A673 (cell line): ENCODE results near the gene SLIT1. TPM values are rescaled to one million over a fixed set of nuclear protein-coding genes. Genes with fewer than 3 reads are reported as not detected.

Experiments used
- BruUV-seq: library from RNA; stranded (reverse); fragments of 400-500 nt; replicated peaks from 2 replicates; lab custom pipeline; 2021; lab: Mats Ljungman, UMichigan
- CTCF ChIA-PET: fragments of 300-600 bp; sonication (Branson Sonifier 250); formaldehyde crosslinking; loops from one replicate; lab custom pipeline; 2022; ENCODE audit warnings: antibody characterized with exemption; lab: Charles Lee
- POLR2A ChIA-PET: fragments of 300-600 bp; sonication (Branson Sonifier 250); formaldehyde crosslinking; loops from one replicate; lab custom pipeline; 2022; ENCODE audit warnings: antibody characterized with exemption; ENCODE audit not compliant: low non-redundant PET; lab: Charles Lee
- DNase-seq: peaks from one replicate; pipeline ENCODE4 v3.0.0-alpha.2; 2015; ENCODE audit warnings: low spot score
- H3K27ac ChIP-seq: fragments of 200-600 bp; sonication (generic); 2 replicates; pipeline ENCODE4 v1.5.1; 2016; ENCODE audit warnings: mixed run types, low read depth, mild to moderate bottlenecking, mixed read lengths, antibody characterized with exemption, low read length; ENCODE audit not compliant: poor library complexity, severe bottlenecking
- H3K27me3 ChIP-seq: fragments of 200-600 bp; sonication (generic); replicated peaks from 2 replicates; pipeline ENCODE4 v1.6.1; 2017; ENCODE audit warnings: mixed run types, low read depth, mild to moderate bottlenecking, mixed read lengths, antibody characterized with exemption, low read length; ENCODE audit not compliant: insufficient read depth, poor library complexity
- H3K36me3 ChIP-seq: fragments of 200-600 bp; sonication (generic); 2 replicates; pipeline ENCODE4 v1.6.1; 2016; ENCODE audit warnings: mixed run types, mild to moderate bottlenecking, mixed read lengths, antibody characterized with exemption, low read length; ENCODE audit not compliant: insufficient read depth, poor library complexity, severe bottlenecking
- H3K4me1 ChIP-seq: fragments of 200-600 bp; sonication (generic); 2 replicates; pipeline ENCODE4 v1.6.1; 2017; ENCODE audit warnings: mixed run types, mild to moderate bottlenecking, mixed read lengths, antibody characterized with exemption, low read length; ENCODE audit not compliant: insufficient read depth, poor library complexity, severe bottlenecking
- H3K4me3 ChIP-seq: fragments of 200-600 bp; sonication (generic); 2 replicates; pipeline ENCODE4 v1.5.1; 2016; ENCODE audit warnings: low read depth, mixed run types, mild to moderate bottlenecking, mixed read lengths, low read length; ENCODE audit not compliant: poor library complexity, severe bottlenecking
- H3K9me3 ChIP-seq: fragments of 200-600 bp; sonication (generic); 2 replicates; pipeline ENCODE4 v1.6.1; 2016; ENCODE audit warnings: mixed run types, low read depth, mild to moderate bottlenecking, mixed read lengths, antibody characterized with exemption, low read length; ENCODE audit not compliant: poor library complexity, severe bottlenecking
- EZH2 ChIP-seq: fragments of 200-600 bp; sonication (generic); IDR thresholded peaks from 2 replicates; pipeline ENCODE4 v1.6.1; 2017; ENCODE audit warnings: borderline replicate concordance, low read depth, mild to moderate bottlenecking, mixed read lengths, antibody characterized with exemption, low read length; ENCODE audit not compliant: poor library complexity, severe bottlenecking
- intact Hi-C: fragments of 100-400 bp; cut with micrococcal nuclease; formaldehyde crosslinking; loops from one replicate; pipeline ENCODE4 v1.10.0; 2022; ENCODE audit not compliant: unreplicated experiment
- total RNA-seq: library from RNA; stranded (reverse); gene quantifications from 2 replicates; pipeline ENCODE4 v1.2.3, GENCODE V29; 2021
- TF ChIP-seq, protein P1 (sequence below): fragments of 300-800, 200-600 bp; sonication (generic); conservative IDR thresholded peaks from 2 replicates; pipeline ENCODE4 v1.5.1; 2017; ENCODE audit warnings: low read depth, mild to moderate bottlenecking, antibody characterized with exemption, low read length, moderate library complexity, mixed read lengths

The SLIT1 gene
- total RNA-seq, 1 experiment from 2014 or later, result 0.43 TPM

DNA sequence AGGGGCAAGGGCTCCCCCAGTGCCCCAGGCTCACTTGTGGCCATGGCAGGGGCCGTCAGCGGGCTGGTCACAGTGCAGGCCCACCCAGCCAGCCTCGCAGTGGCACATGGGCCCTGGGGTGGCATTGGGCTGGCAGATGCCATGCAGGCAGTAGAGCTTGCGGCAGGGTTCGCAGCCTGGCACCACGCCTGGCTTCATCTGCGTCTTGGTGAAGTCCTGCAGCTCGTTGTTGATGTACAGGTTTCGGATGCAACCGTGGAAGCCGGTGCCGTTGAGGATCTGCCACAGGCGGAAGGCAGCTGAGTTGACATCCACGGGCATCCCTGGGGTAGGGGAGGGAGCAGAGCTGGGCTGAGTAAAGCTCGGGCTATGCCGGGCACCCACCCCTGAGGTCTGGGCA lies 183.1 kb downstream of the SLIT1 start:
- CTCF ChIA-PET, result interaction anchor here (0.5 kb wide), 1 partner anchor 15 kb away, joined by 5 read pairs; no protein-coding TSS in a partner anchor
- Histone ChIP-seq H3K9me3 (peaks cover 8% of the 10 kb centered on the region), H3K36me3 (no peaks in the 10 kb centered on the region), H3K27ac (no peak overlapping the region), H3K4me1 (no peaks in the 10 kb centered on the region), H3K27me3 (no peaks in the 10 kb centered on the region), H3K4me3 (no peak overlapping the region)
- intact Hi-C loops, result no loop called here
- POLR2A ChIA-PET, result no interaction called here
- BruUV-seq, result no TSS peak
- TF ChIP-seq EZH2, result no peak
- TF ChIP-seq, protein P1, sequence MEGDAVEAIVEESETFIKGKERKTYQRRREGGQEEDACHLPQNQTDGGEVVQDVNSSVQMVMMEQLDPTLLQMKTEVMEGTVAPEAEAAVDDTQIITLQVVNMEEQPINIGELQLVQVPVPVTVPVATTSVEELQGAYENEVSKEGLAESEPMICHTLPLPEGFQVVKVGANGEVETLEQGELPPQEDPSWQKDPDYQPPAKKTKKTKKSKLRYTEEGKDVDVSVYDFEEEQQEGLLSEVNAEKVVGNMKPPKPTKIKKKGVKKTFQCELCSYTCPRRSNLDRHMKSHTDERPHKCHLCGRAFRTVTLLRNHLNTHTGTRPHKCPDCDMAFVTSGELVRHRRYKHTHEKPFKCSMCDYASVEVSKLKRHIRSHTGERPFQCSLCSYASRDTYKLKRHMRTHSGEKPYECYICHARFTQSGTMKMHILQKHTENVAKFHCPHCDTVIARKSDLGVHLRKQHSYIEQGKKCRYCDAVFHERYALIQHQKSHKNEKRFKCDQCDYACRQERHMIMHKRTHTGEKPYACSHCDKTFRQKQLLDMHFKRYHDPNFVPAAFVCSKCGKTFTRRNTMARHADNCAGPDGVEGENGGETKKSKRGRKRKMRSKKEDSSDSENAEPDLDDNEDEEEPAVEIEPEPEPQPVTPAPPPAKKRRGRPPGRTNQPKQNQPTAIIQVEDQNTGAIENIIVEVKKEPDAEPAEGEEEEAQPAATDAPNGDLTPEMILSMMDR, result no peak
- no peak for DNase-seq

DNA sequence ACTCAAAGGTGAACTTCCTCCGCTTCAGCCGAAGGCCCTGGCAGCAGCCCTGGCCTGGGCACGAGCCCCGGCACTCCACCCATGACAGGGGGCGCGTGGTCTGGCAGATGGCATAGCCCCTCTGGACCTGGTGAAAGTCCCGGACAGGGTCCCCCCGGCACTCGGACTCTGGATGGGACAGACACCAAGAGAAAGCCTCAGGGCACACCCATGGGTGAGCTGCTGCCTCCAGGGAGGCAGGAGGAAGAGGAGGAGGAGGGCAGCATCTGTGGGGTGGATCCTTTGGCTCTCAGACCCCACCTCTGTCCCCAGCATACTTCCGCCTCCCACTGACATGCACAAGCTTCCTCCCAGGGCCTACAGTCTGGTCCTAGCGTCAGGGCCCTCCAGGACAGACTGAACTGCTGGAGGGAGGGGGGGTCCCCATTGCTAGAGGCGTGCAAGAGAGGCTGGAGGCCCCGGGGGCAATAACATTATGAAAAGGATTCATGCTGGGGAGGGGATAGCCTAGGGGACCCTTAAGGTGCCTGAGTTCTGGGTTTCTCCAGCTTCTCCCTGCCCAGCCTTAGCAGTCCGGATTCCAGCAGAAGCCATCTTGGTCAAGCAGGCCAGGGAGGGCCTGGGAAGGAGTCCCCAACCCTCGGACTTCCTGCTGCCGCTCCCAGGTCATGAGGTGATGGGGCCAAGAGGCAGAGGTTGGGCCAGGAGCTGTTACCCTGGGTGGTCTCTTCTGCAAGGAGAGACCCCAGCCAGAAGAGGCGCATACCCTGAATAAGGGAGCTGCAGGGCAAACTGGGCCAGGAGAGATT lies 184.4 kb downstream of the SLIT1 start:
- H3K4me3 ChIP-seq, result no peak overlapping the region
- BruUV-seq, result no TSS peak
- DNase-seq, result no peak
- no peaks in the 10 kb centered on the region for H3K9me3 ChIP-seq
- intact Hi-C loops, result no loop called here
- no peaks in the 10 kb centered on the region for H3K4me1 ChIP-seq
- ChIA-PET POLR2A (no interaction called here), CTCF (no interaction called here)
- no peaks in the 10 kb centered on the region for H3K36me3 ChIP-seq
- no peak for TF ChIP-seq EZH2
- TF ChIP-seq, protein P1, result no peak
- H3K27me3 ChIP-seq, result no peaks in the 10 kb centered on the region
- no peak overlapping the region for H3K27ac ChIP-seq

DNA sequence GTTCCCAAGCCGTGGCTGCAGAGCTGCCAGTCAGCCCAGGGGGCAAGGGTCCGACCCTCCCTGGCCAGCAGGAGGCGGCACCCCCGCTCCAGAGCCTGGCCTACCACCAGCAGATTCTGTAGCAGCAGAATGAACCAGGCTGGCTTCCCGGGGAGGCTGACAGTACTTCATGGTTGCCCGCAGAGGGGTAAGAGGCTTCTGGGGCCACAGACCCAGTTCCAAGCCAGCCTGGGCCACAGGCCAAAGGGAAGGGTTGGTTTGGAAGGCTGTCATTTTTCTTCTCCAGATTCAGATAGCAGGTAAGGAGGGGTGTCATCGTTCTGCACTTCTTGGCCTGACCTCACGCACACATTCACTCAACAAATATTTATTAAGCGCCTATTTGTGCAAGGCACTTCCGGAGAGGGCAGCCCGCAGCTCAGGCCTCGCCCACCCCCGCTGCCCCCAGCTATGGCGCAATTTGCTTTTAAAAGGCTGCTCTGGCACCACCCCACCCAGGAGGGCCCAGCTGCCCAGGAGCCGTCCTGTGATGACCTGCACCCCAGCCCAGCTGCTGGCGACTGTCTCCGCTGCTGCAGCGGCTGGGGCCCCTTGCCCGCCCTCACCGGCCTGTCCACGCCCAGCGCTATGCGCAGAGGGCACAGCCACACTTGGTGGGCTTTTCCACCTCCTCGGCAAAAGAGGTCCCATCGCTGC lies 185.1 kb downstream of the SLIT1 start:
- H3K4me3 ChIP-seq, result no peak overlapping the region
- CTCF ChIA-PET, result interaction anchor here (1.2 kb wide), 1 partner anchor 25 kb away, joined by 3 read pairs; no protein-coding TSS in a partner anchor
- BruUV-seq, result no TSS peak
- POLR2A ChIA-PET, result no interaction called here
- intact Hi-C loops, result no loop called here
- H3K4me1 ChIP-seq, result no peaks in the 10 kb centered on the region
- DNase-seq, result no peak
- H3K36me3 ChIP-seq, result no peaks in the 10 kb centered on the region
- H3K27ac ChIP-seq, result no peak overlapping the region
- no peaks in the 10 kb centered on the region for H3K27me3 ChIP-seq
- no peaks in the 10 kb centered on the region for H3K9me3 ChIP-seq
- TF ChIP-seq EZH2, result no peak
- TF ChIP-seq, protein P1, result no peak
